Uterus (tissue), 4 donors: ENCODE data around the gene SLC66A2. TPM values are rescaled to one million over a fixed set of nuclear protein-coding genes. Genes with fewer than 3 reads are reported as not detected.

Experiments used
- DNase-seq, 2 donors: peaks; one replicate each; pipeline ENCODE4 v3.0.0-alpha.2; 2019 to 2020
- H3K27ac ChIP-seq, 2 donors: fragments of 200-600 bp; sonication (generic); 1 replicate in 1 of 2; 2 replicates in 1 of 2; pipeline ENCODE4 v1.5.1; 2016 to 2018
- H3K27me3 ChIP-seq, 2 donors: fragments of 200-600 bp; sonication (generic); one replicate each; pipeline ENCODE4 v1.5.1; 2018 to 2019; ENCODE audit warnings: control low read depth in 1 of 2
- H3K36me3 ChIP-seq, 2 donors: fragments of 200-600 bp; sonication (generic); one replicate each; pipeline ENCODE4 v1.5.1; 2019; ENCODE audit warnings: control low read depth in 1 of 2
- H3K4me1 ChIP-seq, 2 donors: fragments of 200-600 bp; sonication (generic); one replicate each; pipeline ENCODE4 v1.5.1; 2018 to 2019; ENCODE audit warnings: control low read depth in 1 of 2
- H3K4me3 ChIP-seq, 2 donors: fragments of 200-600 bp; sonication (generic); 1 replicate in 1 of 2; 2 replicates in 1 of 2; pipeline ENCODE4 v1.5.1; 2018 to 2019; ENCODE audit warnings: mild to moderate bottlenecking in 1 of 2
- H3K9me3 ChIP-seq, 2 donors: fragments of 200-600 bp; sonication (generic); one replicate each; pipeline ENCODE4 v1.5.1; 2019; ENCODE audit warnings: control low read depth in 1 of 2
- CTCF ChIP-seq, 4 experiments: fragments of 200-600 bp in 2 of 4; fragments of 450-650 bp in 2 of 4; sonication (generic) in 2 of 4; IDR thresholded peaks; one replicate each; pipeline ENCODE4 v1.5.1; 2016 to 2019; ENCODE audit warnings: antibody characterized with exemption in 4 of 4, mild to moderate bottlenecking in 2 of 4, moderate library complexity in 1 of 4
- POLR2A ChIP-seq, 2 donors: fragments of 450-650 bp; IDR thresholded peaks; one replicate each; pipeline ENCODE4 v1.6.1; 2016; ENCODE audit warnings: antibody characterized with exemption in 2 of 2, mild to moderate bottlenecking in 1 of 2, moderate library complexity in 1 of 2
- intact Hi-C: fragments of 100-400 bp; cut with DNase I; formaldehyde crosslinking; loops from one replicate; pipeline ENCODE4 v1.15.1; 2023; ENCODE audit warnings: low total_unique reads
- total RNA-seq, 4 donors: library from RNA; depleted of rRNA in 3 of 4; stranded (reverse); fragments of >200 nt in 3 of 4; gene quantifications; one replicate each; pipeline versions ENCODE4 v1.1.0 to v1.2.4, GENCODE V29; 2014 to 2023
- donor health status: DM: yes; HTN: yes; CAD: no.

Gene SLC66A2
- total RNA-seq, 4 donors from 2014 or later = 20.3 to 42.5 (median 32.5) TPM

- no peak for DNase-seq
- Histone ChIP-seq H3K4me3 (no peak overlapping the region), H3K4me1 (no peaks in the 10 kb centered on the region), H3K36me3 (no peaks in the 10 kb centered on the region), H3K9me3 (no peaks in the 10 kb centered on the region), H3K27ac (no peak overlapping the region), H3K27me3 (no peaks in the 10 kb centered on the region)
- TF ChIP-seq POLR2A (IDR thresholded peaks at IDR 0.05) (no peak), CTCF (IDR thresholded peaks at IDR 0.05) (no peak)
- intact Hi-C loops = no loop called here
Observed at GRCh38 chr18:79863161-79864005, 88.1 kb downstream of the SLC66A2 start.

- Histone ChIP-seq H3K27me3 (no peaks in the 10 kb centered on the region), H3K4me3 (no peak overlapping the region), H3K9me3 (no peaks in the 10 kb centered on the region), H3K27ac (no peak overlapping the region), H3K4me1 (no peaks in the 10 kb centered on the region), H3K36me3 (no peaks in the 10 kb centered on the region)
- TF ChIP-seq CTCF (IDR thresholded peaks at IDR 0.05) = no peak
- no peak for TF ChIP-seq POLR2A (IDR thresholded peaks at IDR 0.05)
- intact Hi-C loops = no loop called here
- DNase-seq = no peak
Observed at GRCh38 chr18:79862562-79862961, 88.9 kb downstream of the SLC66A2 start.

GRCh38 chr18:79861687-79862086 is 89.8 kb downstream of the SLC66A2 start:
- Histone ChIP-seq H3K9me3 (no peaks in the 10 kb centered on the region), H3K27ac (no peak overlapping the region), H3K36me3 (no peaks in the 10 kb centered on the region), H3K27me3 (no peaks in the 10 kb centered on the region), H3K4me1 (no peaks in the 10 kb centered on the region), H3K4me3 (no peak overlapping the region)
- intact Hi-C loops = no loop called here
- TF ChIP-seq CTCF (IDR thresholded peaks at IDR 0.05) (no peak), POLR2A (IDR thresholded peaks at IDR 0.05) (no peak)
- DNase-seq = no peak

GRCh38 chr18:79859314-79859713 is 92.1 kb downstream of the SLC66A2 start:
- no peak for DNase-seq
- no peak overlapping the region for H3K27ac ChIP-seq
- H3K4me1 ChIP-seq = peaks cover 0 to 3% of the 10 kb centered on the region in 2 donors
- H3K36me3 ChIP-seq = no peaks in the 10 kb centered on the region
- intact Hi-C loops = no loop called here
- no peaks in the 10 kb centered on the region for H3K27me3 ChIP-seq
- H3K4me3 ChIP-seq = no peak overlapping the region
- H3K9me3 ChIP-seq = no peaks in the 10 kb centered on the region
- no peak for TF ChIP-seq POLR2A (IDR thresholded peaks at IDR 0.05)
- TF ChIP-seq CTCF (IDR thresholded peaks at IDR 0.05) = no peak

GRCh38 chr18:79857082-79857671 is 94.3 kb downstream of the SLC66A2 start:
- H3K4me1 ChIP-seq = peaks cover 0 to 3% of the 10 kb centered on the region in 2 donors
- no peak overlapping the region for H3K27ac ChIP-seq
- no peaks in the 10 kb centered on the region for H3K27me3 ChIP-seq
- H3K9me3 ChIP-seq = no peaks in the 10 kb centered on the region
- DNase-seq = no peak
- no peaks in the 10 kb centered on the region for H3K36me3 ChIP-seq
- intact Hi-C loops = no loop called here
- no peak overlapping the region for H3K4me3 ChIP-seq
- TF ChIP-seq CTCF (IDR thresholded peaks at IDR 0.05) (no peak), POLR2A (IDR thresholded peaks at IDR 0.05) (no peak)
